Stimulated activated CD4-positive, alpha-beta T cell treated with anti-CD3 and anti-CD28 coated beads, Interleukin-15, amount 100 ng/mL, for 24 hours (primary cell): ENCODE results near the gene TMEFF1.

Experiments
- DNase-seq: peaks from one replicate; pipeline ENCODE4 v3.0.0-alpha.2; 2020

TMEFF1 gene

DNA sequence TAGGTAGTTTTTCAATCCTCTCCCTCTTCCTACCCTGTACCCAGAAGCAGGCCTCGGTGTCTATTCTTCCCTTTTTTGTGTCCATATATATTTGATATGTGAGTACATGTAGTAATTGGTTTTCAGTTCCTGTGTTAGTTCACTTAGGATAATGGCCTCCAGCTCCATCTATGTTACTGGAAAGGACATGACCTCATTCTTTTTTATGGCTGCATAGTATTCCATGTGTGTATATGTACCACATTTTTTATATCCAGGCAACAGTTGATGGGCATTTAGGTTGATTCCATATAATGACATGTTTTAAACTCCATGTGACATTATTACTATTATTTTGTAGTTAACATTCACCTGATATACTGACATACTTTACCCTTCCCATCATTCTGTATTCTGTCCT is 154.0 kb downstream of the TMEFF1 start:
- DNase-seq = no peak
